H1 (cell line): Measurements from ENCODE around the gene COL27A1.

ENCODE experiments used
- EP300 ChIP-seq, 2 experiments: IDR thresholded peaks; 1 replicate in 1 of 2; 2 replicates in 1 of 2; pipeline ENCODE4 v1.6.1; 2011 to 2012; ENCODE audit warnings: low read depth in 2 of 2, low read length in 2 of 2, mild to moderate bottlenecking in 2 of 2, borderline replicate concordance in 1 of 2, inconsistent platforms in 1 of 2, moderate library complexity in 1 of 2
- MAFK ChIP-seq: IDR thresholded peaks from 2 replicates; pipeline ENCODE4 v1.6.1; 2012; ENCODE audit warnings: low read depth, mild to moderate bottlenecking, improper control_type of control experiment, low read length
- POLR2A ChIP-seq, 2 experiments: IDR thresholded peaks; 1 replicate in 1 of 2; 2 replicates in 1 of 2; pipeline ENCODE4 v1.6.1; 2011; ENCODE audit warnings: low read depth in 2 of 2, low read length in 2 of 2, mild to moderate bottlenecking in 2 of 2; ENCODE audit errors: control extremely low read depth in 1 of 2
- SIX5 ChIP-seq: IDR thresholded peaks from 2 replicates; pipeline ENCODE4 v1.6.1; 2011; ENCODE audit warnings: mild to moderate bottlenecking, low read depth, low read length
- TBP ChIP-seq: IDR thresholded peaks from 2 replicates; pipeline ENCODE4 v1.6.1; 2011; ENCODE audit warnings: low read depth, low read length, improper control_type of control experiment

GRCh38 chr9:114327749-114328148 lies 172.4 kb downstream of the COL27A1 start:
- TF ChIP-seq TBP (no peak), EP300 (IDR thresholded peaks at IDR 0.05; ENCODE audit: borderline replicate concordance in 1 of 2, low read depth in 2 of 2, low read length in 2 of 2) (no peak), SIX5 (no peak), MAFK (no peak), POLR2A (IDR thresholded peaks at IDR 0.05; ENCODE audit: control extremely low read depth in 1 of 2, low read depth in 2 of 2, low read length in 2 of 2) (no peak)
